ENCODE data around the gene PRPF4.

- TF ChIP-seq CTCF (IDR thresholded peaks at IDR 0.05; ENCODE audit: low read depth, low read length, missing input control) (no peak), ZBTB33 (IDR thresholded peaks at IDR 0.05) (no peak), JUND (IDR thresholded peaks at IDR 0.05) (no peak), REST (IDR thresholded peaks at IDR 0.05) (no peak), TAF1 (conservative IDR thresholded peaks at IDR 0.05) (no peak), RAD21 (IDR thresholded peaks at IDR 0.05) (no peak)
Measured at GRCh38 chr9:113313261-113313660, 37.8 kb downstream of the PRPF4 start.
